Measurements from ENCODE around the gene DIPK1A.

DNA sequence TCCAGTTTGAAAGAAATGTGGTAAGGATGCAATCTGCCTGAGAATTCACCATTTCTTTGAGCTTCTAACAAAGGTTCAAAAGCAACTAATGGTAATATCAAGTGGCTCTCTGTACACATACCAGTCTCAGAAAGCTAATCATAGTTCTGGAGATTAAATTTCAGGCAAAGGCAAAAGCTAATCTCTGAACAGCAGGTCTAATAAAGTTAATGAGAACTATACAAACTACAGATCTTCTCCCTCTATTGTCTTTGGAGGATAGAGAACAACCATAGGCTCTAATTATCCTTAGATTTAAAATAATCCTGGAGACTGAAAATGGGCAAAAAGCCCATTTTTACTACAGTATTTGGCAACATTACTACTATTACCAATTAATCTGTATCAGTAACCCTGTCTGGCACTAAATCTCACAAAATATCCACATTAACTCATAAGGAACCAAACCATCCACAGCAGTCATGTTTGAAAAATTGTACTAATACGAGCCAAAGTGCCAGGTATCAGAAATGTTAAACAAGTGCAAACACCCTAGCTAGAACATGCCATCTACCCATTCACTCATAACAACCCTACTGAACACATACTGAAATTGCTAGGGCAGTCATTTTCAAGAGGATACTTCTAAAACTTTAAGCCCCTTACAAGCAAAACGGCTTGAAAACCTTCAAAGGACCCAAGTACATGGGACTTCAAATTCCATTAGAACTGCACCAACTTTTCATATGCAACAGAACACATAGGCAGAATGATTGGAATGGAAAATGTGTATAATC, 4.8 kb downstream of the DIPK1A start:
- TF ChIP-seq, protein P1, sequence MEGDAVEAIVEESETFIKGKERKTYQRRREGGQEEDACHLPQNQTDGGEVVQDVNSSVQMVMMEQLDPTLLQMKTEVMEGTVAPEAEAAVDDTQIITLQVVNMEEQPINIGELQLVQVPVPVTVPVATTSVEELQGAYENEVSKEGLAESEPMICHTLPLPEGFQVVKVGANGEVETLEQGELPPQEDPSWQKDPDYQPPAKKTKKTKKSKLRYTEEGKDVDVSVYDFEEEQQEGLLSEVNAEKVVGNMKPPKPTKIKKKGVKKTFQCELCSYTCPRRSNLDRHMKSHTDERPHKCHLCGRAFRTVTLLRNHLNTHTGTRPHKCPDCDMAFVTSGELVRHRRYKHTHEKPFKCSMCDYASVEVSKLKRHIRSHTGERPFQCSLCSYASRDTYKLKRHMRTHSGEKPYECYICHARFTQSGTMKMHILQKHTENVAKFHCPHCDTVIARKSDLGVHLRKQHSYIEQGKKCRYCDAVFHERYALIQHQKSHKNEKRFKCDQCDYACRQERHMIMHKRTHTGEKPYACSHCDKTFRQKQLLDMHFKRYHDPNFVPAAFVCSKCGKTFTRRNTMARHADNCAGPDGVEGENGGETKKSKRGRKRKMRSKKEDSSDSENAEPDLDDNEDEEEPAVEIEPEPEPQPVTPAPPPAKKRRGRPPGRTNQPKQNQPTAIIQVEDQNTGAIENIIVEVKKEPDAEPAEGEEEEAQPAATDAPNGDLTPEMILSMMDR (IDR thresholded peaks at IDR 0.05) = no peak
- no peak for TF ChIP-seq POLR2A (IDR thresholded peaks at IDR 0.05)

Data from adrenal gland (tissue), 5 donors.